ENCODE data around the gene RHBDF2. TPM values are rescaled to one million over a fixed set of nuclear protein-coding genes. Genes with fewer than 3 reads are reported as not detected.

RHBDF2 gene
- total RNA-seq, 1 experiment from 2014 or later: 22.6 TPM

DNA sequence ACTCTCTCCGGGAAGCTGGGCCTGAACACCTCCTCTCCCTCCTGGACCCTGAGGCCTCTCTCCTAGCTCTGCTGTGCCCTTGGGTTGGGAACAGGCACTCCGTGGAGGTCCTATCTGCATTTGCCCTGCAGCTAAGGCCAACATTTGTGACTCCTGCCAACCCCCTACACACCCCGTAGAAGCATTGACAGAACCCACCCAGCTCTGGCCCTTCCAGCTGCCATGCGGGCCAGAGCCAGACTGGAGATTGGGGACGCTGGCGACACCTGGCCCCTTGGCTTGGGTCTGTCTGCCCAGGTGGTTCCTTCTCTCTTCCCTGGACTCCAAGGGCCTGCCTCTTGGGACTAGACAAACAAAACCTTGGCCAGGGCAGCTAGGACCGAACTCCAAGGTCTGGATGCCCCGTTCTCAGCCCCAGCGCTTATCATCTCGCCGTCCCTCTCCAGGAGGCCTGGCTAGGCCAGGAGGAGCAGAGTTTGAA, 644 bp upstream of the RHBDF2 start:
- DNase-seq (ENCODE audit: low read depth): no peak

DNA sequence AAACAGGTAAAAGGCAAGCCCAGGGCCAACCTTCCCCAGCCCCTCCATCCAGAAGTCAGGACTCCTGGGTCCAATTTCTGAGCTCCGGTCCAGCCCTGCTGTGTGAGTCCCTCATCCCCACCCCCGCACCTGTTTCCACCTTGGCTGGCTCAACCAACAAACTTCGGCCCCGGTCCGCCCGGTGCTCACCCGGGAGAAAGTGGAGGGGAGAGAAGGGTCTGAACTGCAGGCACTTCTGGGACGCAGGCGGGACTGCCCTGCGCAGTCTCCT, 541 bp downstream of the RHBDF2 start:
- DNase-seq (ENCODE audit: low read depth): no peak

DNA sequence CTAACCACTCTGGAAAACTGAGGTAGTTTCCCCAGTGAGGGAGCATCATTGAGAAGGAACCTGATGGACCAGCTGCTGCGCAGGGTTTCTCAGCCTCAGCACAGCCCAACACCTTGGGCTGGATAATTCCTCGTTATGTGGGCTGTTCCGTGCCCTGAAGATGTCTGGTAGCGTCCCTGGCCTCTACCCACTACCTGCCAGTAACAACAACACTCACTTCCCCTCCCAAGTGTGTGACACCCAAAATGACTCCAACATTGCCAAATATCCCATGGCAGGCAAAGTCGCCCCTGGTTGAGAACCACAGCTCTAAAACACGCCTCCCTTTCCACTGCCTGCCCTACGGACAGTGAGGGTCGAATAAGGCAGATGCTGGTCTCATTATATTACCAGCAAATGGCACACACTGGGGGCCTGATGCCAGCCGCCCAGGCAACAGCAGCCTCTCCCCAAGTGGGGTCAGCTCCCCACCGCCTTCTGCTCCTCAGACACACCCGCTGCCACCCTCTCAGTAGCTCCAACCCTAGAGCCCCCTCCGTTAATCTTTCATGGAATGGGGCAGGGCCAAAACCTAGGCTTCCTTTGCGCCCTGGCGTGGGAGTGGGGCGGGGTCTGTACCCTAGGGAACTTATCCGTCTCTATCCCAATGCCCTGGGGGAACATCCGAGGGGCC, 1.0 kb downstream of the RHBDF2 start:
- DNase-seq (ENCODE audit: low read depth): no peak

DNA sequence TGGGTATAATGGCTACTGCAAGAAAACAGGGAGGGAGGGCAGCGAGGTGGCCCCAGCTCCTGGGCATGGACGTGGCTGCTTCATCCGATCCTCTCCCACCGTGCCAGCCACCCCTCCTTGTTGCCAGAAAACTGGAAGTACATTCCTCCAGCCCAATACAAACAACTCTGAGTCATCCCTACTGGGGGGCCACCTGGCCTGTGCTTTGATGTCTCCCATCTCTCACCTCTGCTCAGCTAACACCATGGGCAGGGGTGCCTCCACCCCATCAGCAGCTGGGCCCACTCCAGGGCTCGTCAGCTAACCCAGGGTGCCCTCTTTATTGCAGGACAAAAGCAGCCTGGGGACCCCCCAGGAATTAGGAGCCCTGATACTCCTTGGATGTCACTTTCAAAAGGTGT, 2.0 kb downstream of the RHBDF2 start:
- peak; percentile 57 for DNase-seq (ENCODE audit: low read depth)

DNA sequence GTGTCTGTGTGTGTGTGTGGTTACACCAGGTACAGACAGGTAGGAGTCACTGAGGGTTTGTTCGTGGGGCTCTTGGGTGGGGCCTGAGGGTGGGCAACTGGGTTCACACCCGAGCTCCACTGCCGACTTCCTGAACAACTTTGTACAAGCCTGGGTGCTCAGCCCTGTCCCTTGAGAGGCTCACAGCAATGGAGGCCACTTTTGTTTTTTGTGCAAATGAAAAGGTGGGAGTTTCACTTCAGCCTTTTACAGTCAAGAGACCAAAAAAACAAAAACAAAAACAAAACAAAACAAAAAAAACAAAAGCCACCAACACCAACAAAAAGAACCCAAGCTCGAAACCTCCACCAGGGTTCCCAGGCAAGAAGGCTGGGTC, 2.4 kb downstream of the RHBDF2 start:
- no peak for DNase-seq (ENCODE audit: low read depth)

DNA sequence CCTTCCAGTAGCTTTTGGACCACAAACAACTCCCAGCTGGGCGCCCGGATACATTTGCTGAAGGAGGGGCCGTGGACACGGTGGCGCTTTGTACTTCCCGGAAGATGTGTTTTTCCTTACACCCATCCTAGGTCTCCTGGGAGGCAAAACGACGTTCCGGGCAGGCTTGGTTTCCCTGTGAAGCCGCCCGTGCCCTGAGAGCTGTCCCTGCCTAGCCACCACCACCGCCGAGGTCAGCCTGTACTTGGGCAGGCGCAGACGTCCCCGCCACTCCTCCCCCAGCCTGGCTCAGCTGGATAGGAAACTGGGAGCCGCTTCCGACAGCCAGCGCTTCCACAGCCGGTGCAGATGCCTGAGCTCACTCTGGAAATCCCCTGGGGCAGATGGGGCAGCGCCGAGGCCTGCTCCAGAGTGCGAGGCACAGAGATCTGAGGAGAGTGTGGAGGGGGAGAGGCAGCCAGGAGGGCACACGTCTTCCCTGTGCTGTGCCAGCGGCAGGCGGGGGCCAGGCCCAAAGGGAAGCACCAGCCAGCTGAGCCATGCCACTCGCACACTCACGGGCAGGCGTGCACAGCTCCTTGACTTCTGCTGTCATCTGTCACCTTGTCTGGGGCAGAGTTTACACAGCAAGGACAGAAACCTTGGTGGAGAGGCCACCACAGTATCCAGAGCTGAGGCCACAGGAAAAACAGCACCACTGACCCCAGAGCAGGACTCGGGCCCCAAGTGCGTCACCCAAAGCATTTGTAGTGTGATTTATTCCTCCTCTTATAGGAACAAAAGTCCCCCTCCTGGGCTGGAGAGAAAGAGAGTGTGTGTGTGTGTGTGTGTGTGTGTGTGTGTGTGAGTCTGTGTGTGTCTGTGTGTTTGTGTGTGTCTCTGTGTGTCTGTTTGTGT, 3.0 kb downstream of the RHBDF2 start:
- DNase-seq (ENCODE audit: low read depth): peak; percentile 95

DNA sequence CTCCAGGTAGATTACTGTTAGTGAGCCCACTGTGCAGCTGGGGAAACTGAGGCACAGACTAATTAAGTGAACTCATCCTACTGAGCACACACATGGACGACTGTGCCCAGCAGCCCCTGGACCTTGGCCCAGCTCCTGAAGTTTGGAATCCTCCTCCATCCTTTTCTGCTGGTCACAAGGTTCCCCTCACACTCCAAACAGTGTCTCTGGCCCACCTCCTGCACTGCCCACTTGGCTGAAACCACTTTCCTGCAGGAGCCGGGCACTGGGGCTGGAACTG, 3.6 kb downstream of the RHBDF2 start:
- DNase-seq (ENCODE audit: low read depth): no peak

DNA sequence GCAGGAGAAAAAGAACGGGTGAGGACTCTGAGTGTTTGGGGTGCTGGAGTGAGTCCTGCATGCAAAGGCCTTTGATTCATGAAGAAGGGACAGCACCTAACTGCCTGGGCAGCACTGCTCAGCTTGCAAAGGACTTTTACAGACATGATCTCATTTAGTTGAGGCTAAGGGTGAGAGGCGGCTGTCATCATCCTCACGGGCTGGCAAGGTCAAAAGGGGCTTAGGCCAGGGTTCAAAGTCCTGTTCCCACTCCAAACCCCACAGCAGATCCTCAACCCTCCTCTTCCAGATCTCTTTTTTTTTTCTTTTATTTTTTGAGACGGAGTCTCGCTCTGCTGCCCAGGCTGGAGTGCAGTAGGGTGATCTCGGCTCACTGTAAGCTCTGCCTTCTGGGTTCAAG, 4.8 kb downstream of the RHBDF2 start:
- DNase-seq (ENCODE audit: low read depth): no peak

DNA sequence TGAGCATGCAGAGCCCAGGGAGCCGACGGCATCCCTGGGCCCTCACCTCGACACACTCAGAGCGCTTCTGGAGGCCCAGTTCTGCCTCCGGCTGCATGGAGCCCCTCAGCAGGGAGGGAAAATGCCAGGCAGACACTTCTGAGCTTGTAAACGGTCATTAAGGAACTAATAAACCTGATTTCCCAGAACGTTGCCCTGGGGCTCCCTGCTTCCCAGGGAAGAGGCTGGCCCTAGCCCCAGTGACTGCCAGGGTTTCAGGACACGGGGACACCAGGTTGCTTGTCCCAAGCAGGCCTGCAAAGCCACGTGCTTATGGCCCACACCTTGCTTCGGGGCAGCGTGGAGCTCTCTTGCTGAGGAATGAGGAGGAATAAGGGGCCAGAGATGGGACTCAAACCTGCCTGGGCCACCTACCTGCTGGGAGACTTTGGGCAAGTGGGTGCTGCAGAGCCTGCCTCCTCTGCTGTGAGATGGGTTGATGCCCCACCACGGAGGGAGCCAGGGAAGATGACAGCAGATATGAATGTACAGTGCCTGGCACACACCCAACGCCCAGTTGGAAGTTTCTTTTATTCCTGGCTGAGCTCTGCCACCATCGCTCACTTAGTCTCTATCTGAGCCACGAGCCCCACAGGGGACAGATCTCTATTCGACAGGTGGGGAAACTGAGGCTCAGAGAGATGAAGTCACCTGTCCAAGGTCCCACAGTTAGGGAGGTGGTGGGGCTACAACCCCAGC, 5.4 kb downstream of the RHBDF2 start:
- no peak for DNase-seq (ENCODE audit: low read depth)

DNA sequence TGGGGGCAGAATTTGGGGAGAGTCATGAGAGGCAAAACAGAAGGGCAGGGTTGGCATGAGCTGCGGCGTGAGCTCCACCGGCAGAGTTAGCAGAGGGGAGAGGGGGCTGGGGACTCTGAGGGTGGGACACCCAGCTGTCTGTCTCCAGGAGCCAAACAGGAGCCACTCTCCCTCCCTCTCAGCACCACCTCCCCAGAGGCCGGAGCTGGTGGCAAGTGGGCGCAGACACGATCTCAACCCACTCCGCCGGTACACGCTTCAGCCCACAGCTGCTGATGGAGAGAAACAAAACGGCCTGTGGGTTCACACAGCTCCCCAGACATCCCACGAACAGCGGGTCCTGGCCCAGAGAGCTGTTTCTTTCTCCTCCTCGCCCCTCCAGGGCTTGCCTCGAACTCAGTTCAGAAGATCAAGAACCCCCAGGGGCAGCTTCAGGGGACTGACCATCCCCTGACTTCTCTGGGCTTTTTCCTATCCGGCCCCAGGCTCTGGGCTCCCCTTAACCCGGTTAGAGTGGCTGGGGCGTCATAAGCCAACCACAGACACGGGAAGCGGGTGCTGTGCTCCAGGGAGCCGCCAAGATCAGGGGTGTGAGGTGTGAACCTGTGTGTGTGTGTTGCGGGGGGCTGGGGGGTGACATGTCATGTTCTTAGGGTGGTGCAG, 7.6 kb downstream of the RHBDF2 start:
- DNase-seq (ENCODE audit: low read depth): no peak

DNA sequence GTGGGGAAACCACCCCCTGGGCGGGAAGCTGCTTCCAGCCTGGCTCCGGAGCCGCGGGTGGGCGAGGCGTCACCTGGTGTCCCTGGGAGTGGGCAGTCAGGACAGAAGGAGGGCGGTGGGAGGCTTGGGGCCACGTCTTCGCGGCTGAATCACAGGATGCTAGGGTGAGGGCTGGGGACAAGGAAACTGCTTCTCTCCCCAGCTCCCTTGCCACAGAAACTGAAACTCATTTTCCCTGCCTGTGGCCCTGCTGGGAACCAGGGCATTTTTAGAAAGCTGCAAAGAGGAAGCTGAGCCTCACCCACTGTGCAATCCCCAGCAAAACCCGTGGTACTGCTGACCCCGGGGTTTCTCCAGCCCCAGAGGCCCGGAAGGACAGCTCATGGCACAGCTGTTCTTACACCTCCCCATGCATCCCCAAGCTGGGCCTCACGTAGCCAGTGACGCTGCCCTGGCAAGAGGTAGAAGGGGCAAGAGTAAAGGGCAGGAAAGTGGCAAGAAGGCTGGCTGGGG, 8.2 kb downstream of the RHBDF2 start:
- DNase-seq (ENCODE audit: low read depth): peak; percentile 94

DNA sequence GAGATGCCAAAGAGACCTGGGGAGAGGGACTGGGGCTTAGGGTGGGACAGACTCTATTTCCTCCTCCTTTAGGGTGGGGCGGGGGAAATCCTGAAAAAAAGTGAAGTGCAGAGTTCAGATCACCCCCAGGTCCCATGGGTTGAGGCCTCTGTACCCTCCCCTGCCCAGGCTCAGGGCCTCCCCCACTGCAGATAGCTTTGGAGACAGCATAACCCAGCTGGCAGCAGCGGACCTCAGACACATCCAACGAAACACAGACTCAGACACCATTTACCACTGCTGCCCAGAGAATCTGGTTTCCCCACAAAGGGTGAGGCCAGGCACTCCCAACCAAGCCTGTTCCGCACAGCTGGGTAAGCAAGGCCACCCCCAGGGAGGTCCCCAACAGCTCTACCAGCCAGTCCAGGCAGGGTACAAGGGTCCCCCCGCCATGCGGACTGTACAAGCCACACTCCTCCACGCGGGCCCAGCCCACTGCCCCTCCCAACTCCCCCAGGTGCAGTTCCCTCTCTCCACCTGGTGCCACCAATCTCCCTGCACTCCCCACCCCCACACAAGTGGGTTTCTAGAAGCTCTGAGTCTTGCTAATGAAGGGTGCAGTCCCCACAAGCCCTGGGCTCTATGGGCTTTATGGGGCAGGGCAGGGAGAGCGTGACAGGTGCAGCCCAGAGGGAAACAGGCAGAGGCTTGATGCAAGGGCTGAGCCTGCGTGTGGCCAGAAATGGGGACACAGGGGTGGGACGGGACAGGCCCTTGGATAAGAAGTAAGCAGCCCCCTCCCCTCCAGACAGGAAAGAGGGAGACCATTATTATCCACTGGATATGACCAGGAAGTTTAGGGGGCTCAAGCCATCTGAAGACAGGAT, 8.9 kb downstream of the RHBDF2 start:
- DNase-seq (ENCODE audit: low read depth): no peak

DNA sequence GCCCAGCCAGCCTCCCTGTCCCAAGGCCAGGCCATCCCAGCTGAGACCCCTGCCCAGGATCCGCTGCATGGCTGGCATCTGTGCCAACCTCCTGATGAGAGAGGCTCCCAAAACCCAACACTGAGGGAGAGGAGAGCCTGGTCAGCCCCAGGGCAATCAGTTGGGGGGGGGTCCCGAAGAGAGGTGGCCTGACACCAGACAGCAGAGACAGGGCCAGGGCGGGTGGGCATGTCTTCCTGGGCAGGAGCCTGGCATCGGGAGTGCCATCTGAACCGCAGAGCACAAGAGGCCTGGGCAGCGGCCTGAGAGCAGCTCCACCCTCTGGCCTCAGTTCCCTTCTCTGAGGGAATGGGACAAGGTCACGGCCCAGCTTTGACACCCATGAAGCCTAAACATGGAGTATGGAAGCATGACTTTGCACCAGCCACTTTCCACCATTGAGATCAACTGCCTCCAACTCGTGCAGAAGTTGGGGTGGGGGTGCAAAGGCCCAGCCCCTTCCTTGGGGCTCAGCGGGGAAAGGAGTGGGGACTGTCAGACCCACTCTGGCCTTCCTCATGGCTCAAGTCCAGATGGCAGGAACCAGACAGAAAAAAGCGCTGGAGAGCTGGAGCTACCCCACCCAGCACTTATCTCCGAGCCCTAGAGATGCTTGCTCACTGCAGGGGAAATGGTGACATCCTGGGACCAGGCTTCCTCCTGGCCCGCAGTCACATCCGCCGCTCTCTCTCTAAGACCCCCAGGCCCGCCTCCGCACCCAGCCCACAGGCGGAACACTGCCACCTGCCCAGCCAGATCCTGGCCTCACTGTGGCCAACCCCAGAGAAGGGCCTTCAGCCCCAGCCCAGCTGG, 9.7 kb downstream of the RHBDF2 start:
- DNase-seq (ENCODE audit: low read depth): no peak

DNA sequence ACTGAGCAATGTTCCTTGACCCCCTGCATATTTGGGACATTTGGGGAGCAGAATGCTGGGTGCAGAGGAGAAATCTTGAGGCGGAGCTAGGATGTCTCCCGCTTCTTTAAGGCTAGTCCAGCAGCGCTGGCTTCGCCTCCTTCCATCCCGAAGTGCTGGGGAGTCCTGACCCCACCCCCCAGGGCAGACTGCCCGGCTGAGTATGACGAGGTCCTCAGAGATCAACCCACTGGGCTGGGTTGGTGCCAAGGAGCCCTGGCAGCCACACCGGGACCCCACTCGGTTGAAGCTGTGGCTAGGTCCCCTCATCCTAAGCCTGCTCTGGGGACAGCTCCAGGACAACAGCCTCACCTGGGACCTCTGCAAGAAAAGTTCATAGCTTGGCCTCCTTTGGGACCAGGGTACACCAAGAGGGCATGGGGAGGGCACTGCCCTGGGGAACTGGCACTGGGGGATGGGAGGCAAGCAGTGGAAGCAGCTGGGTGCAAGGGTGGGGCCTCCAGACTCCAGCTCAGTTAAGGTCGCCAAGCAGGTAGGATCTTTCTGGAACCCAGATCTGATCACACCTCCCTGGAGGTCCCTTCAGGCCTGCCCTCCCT, 11.0 kb downstream of the RHBDF2 start:
- DNase-seq (ENCODE audit: low read depth): no peak

DNA sequence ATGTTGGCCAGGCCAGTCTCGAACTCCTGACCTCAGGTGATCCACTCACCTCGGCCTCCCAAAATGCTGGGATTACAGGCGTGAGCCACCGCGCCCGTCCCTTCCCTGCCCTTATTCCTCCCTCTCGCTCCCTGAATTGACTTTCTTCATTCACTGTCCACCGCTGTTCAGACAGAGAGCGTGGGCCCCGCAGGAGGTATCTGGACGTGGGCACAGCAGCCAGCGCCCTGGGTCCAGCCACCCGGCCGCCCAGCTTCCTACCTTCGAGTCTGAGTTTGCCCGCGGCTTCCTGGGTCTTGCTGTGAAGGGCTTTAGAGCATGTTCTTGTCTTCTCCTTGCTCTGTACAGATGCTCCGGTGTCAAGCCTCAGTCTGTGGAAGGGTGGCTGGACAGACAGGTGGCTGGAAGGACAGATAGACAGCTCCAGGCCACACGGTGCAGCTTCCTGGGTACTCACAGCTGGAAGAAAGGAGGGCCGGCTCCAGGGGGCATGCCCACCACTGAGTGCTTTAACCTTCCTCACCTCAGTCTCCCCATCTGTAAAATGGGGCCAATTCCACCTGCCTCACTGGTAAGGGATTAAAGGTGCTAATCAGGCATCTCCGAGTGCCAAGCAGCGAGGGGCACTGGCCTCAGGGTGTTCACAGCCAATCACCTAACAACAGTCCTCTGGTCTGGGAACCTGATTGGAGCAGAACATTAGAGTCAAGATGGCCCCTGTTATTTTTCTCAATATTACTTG, 13.6 kb downstream of the RHBDF2 start:
- no peak for DNase-seq (ENCODE audit: low read depth)

DNA sequence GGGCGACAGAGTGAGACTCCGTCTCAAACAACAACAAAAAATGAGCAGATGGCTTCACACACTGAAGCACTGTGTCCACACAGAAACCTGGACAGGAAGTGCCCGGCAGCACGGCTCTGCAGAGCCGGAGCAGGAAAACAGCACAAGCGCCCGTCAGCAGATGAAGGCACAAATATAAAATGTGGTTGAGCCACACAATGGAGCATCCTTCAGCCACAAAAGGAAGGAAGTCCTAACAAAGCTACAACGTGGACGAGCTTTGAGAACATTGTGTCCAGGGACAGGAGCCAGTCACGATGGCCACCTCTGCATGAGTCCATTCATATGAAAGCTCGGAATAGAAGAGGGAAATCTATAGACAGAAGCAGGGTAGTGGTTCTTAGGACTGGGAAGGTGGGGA, 15.7 kb downstream of the RHBDF2 start:
- no peak for DNase-seq (ENCODE audit: low read depth)

DNA sequence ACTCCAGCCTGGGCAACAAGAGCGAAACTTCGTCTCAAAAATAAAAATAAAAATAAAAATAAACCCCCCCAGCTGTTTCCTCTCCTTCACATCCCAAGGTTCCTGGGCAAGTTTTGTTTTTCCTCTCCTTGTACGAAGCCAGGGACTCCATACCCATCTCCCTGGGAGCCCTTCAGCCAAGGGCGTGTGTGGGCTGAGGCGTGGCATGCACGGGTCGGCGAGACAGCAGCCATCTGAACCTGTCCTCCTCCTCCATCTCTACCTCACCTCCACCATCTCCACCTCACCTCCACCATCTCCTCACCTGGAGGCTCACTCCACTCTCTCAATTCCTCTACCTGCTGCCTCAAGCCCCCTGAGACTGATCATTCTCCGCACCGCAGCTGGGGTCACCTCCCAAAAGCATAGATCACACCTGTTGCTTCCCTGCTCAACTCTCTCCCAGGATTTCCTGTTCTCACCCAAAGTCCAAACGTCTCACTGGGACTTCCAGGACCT, 16.9 kb downstream of the RHBDF2 start:
- no peak for DNase-seq (ENCODE audit: low read depth)

DNA sequence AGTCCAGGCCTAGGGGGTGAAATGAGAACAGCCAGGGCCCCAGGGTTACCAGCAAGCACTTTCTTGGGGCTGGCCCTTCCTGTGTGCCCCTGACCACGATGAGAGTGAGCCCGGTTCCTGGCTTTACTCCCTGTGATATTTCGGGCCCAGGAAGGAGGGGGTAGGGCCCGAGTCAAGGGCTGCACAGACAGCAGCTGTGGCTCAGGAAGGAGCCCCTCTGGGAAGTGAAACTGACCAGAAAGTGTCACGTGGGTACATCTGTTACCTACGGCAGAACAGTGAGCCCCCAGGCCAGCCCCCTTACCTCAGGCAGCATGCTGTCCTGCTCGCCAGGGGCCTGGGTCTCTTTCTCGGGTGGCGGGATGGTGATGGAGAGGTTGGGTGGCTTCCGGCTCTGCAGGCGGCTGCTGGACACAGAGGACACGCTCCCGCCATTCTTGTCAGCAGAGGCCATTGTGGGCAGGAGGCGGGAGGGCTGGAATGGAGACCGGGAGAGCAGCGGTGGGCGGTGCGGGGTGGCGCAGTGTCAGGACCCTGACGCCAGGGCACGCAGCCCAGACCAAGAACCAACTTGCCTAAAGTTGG, 20.1 kb downstream of the RHBDF2 start:
- DNase-seq (ENCODE audit: low read depth): no peak

DNA sequence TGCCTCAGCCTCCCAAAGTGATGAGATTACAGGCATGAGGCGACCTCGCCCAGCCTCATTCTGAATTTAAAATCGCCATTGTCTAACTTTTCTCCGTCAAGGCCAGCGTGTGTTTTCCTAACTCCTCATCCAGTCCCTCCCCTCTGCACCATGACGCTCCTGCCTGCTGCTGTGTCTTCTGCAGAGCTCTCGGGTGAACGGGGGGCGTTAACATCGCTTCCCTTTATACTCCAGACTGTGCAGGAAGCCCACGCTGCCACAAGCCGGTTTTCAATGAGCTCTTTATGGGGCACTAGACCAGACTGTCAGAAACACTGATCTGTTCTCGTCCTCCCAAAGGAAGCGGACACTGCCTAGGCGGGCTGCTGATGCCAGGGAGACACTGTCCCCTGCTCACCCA, 20.6 kb downstream of the RHBDF2 start:
- peak; percentile 28 for DNase-seq (ENCODE audit: low read depth)

Measured in RPMI7951 (cell line).